ENCODE results near the gene ZNF526.

Gene ZNF526

GRCh38 chr19:42276284-42276683 is 56.2 kb downstream of the ZNF526 start:
- no peak for DNase-seq

DNA sequence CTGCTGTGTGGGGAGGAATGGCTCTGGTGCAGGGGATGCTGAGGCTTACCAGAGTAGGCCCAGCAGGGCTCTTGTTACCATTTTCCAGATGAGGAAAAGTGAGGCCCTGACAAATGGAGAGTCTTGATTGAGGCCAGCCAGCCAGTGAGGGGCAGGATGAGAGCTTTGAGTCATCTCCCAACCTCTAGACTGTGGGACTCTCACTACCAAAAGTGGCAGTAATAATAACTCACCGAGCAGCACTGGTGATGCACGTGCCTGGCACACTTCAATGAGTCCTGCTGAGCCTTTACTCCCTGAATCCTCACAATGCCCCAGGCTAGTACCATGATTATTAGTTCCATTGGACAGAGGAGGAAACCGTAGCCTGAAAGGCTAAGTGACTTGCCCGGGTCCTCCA is 56.7 kb downstream of the ZNF526 start:
- no peak for DNase-seq
